ENCODE data around the gene CPO.
"Not testable (repeated sequence)": the region's sequence is repeated elsewhere in the genome, so short reads cannot be mapped to it uniquely, and the experiment has no call there.

The CPO gene, protein sequence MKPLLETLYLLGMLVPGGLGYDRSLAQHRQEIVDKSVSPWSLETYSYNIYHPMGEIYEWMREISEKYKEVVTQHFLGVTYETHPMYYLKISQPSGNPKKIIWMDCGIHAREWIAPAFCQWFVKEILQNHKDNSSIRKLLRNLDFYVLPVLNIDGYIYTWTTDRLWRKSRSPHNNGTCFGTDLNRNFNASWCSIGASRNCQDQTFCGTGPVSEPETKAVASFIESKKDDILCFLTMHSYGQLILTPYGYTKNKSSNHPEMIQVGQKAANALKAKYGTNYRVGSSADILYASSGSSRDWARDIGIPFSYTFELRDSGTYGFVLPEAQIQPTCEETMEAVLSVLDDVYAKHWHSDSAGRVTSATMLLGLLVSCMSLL

DNA sequence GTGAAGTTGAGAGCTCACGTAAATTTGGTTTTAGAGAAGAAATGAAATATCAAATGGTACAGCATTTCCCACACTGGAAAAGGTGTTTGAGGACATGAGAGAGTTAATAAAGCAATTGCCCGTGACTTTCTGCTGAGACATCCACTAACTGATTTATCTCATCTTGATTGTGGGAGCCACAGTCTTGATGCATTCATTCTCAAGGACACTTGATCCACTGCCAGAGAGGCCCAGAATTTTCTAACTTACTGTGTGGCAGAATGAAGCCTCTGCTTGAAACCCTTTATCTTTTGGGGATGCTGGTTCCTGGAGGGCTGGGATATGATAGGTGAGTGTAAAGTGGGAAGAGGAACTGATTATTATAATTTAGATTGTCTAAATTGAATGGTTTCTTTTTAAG, at the start of gene CPO:
Gene CPO (plus strand): TSS at position 179 of the 400 bp plus-strand sequence. CDS start 82 bp downstream, at position 261.
- DNase-seq (ENCODE audit: low read depth) = no peak

DNA sequence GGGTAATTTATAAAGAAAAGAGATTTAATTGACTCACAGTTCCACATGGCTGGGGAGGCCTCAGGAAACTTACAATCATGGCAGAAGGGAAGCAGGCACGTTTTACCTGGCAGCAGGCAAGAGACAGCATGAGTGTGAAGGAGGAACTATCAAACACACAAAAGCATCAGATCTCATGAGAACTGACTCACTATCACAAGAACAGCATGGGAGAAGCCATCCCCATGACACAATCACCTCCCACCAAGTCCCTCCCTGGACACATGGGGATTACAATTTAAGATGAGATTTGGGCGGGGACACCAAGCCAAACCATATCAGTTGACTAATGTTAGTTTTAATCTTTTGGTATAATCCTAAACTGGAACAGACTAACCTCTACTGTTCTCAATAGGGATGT, 49.1 kb upstream of the CPO start:
- DNase-seq (ENCODE audit: low read depth) = no peak

DNA sequence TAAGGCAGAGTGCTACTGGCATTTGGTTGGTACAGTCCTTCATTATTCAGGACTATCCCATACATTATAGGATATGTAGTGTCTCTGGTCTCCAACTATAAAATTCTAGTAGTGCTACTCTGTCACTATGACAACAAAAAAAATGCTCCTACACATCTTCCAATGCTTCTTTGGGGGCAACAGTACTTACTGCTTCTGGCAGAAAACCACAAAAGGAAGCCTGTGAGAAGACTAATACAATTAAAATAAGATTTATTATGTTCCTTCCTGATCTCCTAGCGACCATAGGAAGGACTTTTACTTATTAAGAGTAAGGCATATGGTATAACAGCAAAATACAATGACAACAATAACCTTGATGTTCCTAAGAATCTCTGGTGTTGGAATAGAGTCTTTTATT, 48.4 kb upstream of the CPO start:
- no peak for DNase-seq (ENCODE audit: low read depth)

DNA sequence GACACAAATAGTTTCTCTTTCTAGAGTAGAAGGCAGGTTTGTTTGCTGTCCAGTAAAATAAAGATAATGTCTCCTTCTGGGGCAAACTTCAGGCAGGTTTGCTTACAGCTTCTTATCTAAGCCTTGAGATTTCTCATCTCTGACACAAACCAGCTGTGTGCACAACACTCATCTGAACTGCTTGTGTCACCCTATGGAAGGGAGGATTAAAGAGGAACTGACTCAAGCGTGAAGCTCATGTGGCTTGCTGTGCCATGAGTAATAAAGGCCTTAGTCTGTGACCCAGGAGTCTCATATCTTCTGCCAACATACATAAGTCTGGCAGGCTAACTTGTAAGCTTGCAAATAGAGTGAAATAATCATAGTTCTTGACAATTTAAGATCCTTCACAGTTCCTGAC, 24.2 kb upstream of the CPO start:
- no peak for DNase-seq (ENCODE audit: low read depth)

DNA sequence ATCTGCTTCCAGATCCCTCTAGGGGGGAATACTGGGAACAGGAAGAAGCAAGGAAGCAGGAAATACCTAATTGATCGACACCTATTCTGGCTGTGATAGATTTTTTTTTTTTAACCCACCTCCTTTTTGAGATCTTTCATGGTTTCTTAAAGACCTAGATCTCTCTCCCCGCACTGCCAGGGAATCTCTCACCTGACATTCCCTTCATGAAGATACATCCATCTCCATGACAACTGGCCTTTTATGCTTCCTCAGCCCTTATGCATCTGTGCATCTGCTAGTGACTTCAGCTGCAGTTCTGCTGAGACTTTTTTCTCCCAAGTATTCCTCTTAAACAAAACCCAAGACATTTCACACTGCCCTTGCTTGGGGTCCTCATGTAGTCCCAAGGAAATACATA, 21.1 kb upstream of the CPO start:
- DNase-seq (ENCODE audit: low read depth) = no peak

DNA sequence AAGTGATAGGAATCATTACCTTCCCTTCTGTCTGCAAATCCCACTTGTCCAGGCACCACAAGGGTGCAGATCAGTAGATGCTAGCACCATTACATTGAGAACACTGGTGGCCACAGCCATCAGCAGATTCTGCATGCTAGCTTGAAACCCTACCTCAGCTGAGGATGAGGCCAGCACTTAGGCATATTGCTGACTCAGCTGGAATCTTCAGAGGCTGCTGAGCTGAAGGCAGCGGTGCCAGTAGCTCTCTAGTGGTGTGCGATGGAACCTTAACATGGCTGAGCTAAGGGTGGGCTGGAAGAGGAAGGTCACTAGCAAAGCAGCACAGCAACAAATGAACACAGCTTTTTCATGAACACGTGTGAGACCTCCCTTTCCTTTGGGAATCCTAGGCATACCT, 19.0 kb upstream of the CPO start:
- DNase-seq (ENCODE audit: low read depth) = no peak

DNA sequence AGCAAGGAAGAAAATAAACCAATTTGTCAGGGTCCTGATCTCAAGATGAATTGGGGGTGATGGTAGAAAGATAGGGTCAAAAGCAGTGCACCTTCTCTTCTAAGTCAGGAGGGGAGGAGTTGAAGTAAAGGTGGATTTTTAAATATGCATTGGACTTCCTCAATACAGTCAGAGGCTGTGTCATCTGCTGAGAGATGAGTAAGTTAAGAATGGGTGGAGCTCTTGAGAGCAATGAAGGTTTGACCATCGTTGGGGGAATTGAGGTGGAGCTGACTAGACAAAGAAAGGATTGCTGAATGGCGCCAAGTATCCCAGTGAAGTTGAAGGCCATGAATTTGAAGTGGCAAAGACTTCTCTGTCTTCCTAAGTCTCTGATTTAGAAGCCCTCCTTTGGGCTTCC, 18.4 kb upstream of the CPO start:
- DNase-seq (ENCODE audit: low read depth) = no peak

DNA sequence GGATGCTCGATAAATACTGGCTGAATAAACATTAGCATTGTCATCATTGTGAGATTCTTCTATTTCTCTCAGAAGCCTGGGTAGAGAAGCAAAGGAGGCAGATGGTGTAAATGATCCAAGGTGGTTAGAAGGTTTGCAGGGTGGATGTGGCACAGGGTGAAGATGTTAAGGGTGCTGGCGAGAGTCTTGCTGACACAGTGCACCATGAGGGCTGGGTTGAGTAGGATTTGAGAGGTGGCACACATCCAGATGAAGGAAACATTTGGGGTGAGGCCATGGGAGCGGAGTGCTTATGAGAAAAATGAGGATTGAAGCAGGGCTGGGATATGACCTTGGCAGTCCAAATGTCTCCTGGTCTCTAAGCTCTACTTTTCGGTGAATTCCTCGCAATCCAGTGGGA, 17.8 kb upstream of the CPO start:
- no peak for DNase-seq (ENCODE audit: low read depth)

DNA sequence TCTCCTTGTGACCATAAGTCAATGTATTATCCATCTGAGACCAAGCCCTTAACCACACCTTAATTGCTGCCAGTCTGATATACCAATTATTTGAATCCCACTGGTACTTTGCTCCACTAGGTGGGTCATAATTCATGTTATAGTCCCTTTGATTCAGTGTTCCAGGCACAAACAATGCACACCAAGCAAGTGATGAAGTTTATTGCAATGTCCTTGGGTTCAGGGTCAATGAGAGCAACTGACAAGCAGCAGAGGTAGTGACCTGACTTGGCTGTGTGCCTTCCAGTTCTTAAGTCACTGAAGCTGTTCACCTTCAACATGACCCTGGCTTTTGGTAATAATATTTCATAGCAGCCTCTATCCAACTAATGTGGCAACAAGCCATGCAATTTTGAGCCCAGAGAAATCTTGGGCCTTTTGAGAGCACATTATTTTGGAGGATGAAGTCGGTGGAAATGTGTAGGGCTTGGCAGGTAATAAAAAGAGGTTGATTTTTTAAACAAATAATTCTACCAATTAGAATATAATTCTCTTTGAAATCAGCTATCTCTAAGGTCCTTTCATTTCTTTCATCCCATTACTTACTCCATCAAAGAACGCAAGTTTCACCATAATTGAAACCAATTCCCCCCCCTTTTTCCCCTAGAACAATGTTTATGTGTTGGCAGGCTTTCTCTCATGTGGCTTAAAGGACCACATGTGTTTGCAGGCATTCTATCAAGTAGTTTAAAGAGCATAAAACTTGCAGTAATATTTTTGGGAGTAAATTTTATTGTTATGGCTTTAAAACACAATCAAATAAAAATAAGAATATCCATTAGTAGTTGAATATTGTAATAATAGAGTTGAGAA, 3.1 kb upstream of the CPO start:
- DNase-seq (ENCODE audit: low read depth) = no peak

DNA sequence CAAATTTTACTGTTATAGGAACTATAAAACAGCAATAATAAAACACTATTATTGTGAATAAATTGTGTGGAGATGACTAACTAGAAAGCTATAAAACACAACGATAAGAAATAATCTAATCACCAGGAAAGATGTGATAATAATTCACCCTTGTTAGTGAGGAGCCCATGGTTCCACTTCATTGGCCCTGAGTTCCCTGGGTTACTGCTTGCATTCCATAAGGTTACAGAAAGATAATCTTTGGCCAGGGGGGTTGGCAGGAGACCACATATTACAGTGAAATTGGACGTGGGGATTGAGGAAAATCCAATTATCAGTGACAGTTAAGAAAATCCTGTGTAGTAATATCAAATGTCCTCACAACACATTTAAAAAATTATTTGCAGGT, 2.5 kb upstream of the CPO start:
- DNase-seq (ENCODE audit: low read depth) = no peak

DNA sequence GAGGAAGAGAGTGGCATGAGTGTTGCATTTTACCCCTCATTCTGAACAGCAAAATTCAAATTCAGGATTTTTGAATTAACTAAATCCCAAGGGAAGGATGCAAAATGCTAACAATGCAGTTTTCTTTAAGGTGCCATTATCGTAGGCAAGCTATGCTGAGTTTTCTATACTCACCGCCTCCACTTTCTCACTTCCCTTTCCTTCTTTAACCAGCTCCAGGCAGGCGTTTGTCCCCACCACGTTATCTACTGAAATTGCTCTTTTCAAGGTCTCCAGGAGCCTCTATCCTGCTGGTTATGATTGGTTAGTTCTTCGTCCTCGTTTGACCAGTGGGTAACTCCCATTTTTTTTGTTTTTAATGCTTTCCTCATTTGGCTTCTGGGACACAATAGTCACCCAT, 1.8 kb upstream of the CPO start:
- no peak for DNase-seq (ENCODE audit: low read depth)

DNA sequence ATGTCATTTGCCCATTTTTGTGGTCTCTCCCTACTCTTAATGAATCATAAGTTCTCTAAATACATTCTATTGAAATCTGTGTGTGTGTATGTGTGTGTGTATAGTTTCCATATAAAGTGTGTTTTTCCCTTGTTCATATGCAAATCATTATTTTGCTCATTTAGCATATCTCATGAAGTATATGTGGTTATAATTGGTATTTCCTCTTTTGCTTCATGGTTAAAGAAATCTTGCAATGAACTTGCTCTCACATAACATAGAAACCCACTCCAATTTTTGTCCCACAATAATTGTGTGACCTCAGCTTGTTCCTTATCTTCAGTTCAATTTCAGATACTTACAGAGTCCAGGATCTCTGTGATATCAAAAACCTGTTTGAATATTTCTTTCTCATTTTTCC, 1.2 kb downstream of the CPO start:
- no peak for DNase-seq (ENCODE audit: low read depth)

DNA sequence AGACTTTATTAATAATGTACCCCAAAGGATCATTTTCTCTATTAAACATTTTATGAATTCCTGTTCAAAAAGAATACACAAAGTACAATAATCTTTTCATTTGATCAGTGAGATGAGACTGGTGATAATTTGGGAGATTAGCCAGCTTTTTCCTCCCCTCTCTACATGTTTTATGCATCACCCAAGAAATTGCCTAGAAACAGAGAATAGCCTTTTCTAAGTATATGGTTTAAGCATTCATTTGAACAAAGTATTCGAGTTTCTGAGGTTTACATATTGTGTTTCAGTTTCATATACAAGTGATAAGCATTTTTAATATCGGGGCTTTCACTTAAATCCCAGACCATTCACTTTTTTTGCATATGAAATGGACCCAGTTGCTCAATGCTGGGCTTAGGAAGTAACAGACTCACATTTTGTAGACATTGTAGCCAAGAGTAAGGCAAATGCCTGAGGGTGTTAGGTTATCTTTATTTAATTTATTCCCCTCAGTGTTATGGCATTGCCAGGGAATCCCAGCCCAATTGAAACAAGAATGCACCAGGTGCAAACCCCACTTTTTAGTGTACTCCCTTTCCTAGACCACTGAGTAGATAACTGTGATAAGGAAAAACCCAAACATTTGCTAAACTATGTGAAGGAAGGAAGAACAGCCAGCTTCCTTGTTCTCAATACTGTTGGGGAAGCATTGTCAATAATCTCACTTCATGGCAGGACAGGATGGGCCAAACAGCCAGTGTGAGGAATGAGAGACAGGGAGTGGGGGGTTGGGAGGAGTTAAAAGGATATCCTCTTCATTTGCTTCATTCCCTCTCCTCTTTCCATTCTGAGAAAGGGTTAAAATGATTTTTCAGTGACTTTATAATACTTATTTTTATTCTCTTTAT, 3.5 kb downstream of the CPO start:
- no peak for DNase-seq (ENCODE audit: low read depth)

DNA sequence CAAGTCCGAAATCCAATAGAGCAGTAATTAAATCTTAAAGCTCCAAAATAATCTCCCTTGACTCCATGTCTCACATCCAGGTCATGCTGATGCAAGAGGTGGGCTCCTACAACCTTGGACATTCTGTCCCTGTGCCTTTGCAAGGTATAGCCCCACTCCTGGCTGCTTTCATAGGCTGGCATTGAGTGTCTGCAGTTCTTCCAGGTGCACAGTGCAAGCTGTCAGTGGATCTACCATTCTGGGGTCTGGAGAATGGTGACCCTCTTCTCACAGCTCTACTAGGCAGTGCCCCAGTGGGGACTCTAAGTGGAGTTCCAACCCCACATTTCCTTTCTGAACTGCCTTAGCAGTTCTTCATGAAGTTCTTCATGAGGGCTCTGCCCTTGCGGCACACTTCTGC, 14.1 kb downstream of the CPO start:
- DNase-seq (ENCODE audit: low read depth) = not testable (repeated sequence)

DNA sequence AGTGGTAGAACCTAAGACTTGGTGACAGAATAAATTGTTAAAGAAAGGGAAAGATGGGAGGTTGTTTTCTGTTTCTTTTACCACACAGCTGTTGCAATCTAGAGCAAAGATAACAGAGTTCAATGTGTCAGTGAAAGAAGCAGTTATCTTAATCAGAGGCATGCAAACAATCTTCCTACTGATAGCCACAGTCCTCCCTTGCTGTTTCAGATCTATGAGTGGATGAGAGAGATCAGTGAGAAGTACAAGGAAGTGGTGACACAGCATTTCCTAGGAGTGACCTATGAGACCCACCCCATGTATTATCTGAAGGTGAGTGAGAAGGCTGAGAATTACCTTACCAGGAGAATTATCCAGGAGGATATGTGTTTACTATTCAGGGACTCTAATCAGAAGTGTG, 15.9 kb downstream of the CPO start:
- DNase-seq (ENCODE audit: low read depth) = no peak

DNA sequence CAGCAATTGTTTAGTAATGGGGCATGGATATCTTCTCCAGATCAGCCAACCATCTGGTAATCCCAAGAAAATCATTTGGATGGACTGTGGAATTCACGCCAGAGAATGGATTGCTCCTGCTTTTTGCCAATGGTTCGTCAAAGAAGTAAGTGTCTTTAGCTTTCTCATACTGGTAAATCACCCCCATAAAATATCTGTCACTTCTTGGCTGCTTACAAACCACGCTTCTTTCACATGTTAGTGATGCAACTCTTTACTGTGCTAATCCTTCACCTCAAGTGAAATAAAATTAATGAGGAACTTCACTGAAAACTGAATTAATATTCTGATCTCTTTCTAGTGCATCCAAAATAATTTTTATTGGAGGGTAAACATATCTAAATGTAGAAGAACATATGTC, 18.9 kb downstream of the CPO start:
- no peak for DNase-seq (ENCODE audit: low read depth)

DNA sequence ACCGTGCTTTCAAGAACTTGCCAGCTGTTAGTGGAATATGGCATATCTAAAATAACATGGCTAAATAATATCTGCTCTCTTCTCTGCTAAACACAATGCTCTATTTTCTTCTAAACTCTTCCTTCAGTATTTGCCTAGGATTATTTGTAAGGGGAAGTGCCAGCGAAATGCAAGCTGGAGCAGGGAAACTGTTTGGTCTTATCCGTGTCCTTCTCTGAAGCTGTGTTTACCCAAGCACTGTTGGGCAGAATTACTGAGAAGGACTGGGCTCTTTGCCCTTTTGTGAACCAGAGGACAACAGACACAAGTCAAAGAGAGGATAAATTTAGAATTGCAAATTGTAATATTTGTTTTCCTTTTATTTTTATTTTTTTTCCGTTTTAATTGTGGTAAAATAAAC, 23.6 kb downstream of the CPO start:
- no peak for DNase-seq (ENCODE audit: low read depth)

DNA sequence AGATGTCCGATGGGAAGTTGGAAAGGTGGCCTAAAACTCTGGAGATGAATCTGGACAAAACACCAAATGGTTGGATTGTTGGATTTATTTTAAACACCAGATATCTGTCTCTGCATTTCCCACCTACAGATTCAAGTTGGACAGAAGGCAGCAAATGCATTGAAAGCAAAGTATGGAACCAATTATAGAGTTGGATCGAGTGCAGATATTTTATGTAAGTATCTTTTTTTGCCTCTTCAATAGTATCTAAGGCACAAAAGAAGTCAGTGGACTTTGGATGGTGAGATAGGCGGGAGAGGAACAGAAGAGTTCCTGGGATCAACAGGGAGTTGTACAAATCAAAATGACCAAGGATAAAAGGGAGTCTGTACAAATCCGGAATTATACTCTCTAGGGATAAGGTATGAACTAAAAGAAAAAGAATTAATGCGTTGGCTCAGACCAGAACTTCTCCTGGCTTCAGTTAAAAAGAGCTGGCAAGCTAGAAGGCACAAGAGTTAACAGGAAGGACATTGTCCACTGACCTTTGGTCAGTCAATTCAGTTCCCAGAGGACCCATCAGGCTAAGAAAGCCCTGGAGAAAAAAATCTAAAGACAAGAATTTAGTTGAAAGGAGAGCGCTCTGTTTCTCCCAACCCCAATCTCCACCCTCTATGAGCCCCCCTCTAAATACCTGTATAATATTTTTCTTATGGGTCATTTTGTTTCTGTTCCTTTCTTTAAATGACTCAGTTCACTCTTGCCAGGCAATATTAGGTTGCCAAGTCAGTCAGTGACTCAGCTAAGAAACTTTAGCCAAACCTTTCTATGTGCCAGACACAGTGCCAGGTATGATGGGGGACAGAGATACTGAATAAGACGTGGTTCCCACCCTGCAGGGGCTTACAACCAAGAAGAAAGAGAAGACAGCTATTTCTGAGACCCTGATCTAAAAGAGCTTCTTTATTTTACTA, 29.1 kb downstream of the CPO start:
- no peak for DNase-seq (ENCODE audit: low read depth)

DNA sequence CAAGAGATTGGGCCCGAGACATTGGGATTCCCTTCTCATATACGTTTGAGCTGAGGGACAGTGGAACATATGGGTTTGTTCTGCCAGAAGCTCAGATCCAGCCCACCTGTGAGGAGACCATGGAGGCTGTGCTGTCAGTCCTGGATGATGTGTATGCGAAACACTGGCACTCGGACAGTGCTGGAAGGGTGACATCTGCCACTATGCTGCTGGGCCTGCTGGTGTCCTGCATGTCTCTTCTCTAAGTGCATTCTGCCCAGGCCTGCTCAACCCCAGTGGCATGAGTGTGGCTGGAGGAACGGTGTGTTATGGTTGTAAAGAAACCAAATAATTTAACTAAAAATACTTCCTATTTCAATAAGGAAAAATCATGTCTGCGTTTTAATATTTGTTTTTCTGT, 29.9 kb downstream of the CPO start:
- no peak for DNase-seq (ENCODE audit: low read depth)

DNA sequence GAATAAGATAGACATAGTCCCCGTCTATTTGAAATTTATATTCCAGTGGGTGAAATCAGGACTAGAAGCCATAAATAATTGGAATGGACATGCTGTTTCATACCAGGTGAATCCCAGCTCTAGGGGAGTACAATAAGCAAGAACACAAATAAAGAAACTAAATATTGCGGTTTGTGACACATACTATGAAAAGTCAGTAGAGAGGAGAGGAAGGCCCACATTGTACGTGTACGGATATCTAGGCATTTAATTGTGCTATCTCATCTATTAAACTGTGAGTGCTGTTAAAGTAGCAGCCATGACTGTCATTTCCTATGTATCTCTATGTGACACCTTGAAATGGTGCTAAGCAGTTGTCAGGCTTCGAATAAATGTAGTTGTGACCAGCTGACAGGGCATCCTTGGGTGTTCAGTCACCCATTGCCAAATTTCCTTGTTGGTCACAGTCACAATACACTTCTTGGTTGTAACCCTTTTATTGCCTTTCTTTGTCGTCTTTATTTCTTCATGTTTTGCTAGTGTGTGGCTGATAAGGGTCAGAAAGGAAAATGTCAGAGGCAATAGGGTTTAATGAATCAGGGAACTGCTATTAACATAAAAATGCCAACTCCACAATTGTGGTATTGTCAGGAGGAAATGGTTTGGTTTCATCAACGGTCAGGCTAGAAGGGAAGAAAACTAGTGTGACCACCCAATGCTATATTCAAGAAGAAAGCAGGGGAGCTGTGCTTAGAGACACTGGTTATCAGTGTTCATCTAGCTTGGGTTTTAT, 31.5 kb downstream of the CPO start:
- no peak for DNase-seq (ENCODE audit: low read depth)

DNA sequence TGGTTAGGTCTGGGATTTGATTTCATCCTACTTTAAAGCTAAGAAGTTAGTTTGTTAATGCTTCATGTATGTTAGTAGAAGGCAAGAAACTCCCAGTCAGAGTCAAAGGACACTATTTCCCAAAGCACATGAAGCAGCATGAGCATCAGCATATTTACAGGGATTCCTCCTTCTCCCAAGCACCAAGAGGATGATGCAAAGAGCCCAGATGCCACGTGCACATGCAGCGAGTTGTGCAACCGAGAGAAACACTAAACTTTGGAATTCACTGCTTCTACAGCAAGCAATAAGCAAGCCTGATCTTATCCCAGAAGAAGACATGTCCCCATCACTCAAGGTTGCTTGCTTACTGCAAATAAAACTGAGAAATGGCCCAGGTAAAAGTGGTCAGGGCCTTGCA, 32.5 kb downstream of the CPO start:
- DNase-seq (ENCODE audit: low read depth) = no peak
